ENCODE data around the gene C12orf60. TPM values are rescaled to one million over a fixed set of nuclear protein-coding genes. Genes with fewer than 3 reads are reported as not detected.

C12orf60 gene
- total RNA-seq, 4 donors from 2014 or later: 0.31 to 0.83 TPM; not detected in 2

GRCh38 chr12:14777271-14777670, 26.2 kb upstream of the C12orf60 start:
- peaks cover 22% of the 10 kb centered on the region for H3K4me1 ChIP-seq
- TF ChIP-seq CTCF (IDR thresholded peaks at IDR 0.05) (no peak), POLR2A (IDR thresholded peaks at IDR 0.05) (no peak), EP300 (IDR thresholded peaks at IDR 0.05) (no peak), POLR2AphosphoS5 (IDR thresholded peaks at IDR 0.05) (no peak)
- H3K27me3 ChIP-seq: no peaks in the 10 kb centered on the region
- H3K4me3 ChIP-seq: no peak overlapping the region
- no peak overlapping the region for H3K27ac ChIP-seq
- H3K9me3 ChIP-seq: no peaks in the 10 kb centered on the region
- no peaks in the 10 kb centered on the region for H3K36me3 ChIP-seq
- WGBS: 46% methylated on average over 3 of the region's 3 CpGs
- no peak for DNase-seq (ENCODE audit: low spot score in 2 of 2)

- no peaks in the 10 kb centered on the region for H3K36me3 ChIP-seq
- peaks cover 15% of the 10 kb centered on the region for H3K4me1 ChIP-seq
- no peaks in the 10 kb centered on the region for H3K9me3 ChIP-seq
- H3K4me3 ChIP-seq: no peak overlapping the region
- DNase-seq (ENCODE audit: low spot score in 2 of 2): no peak
- TF ChIP-seq EP300 (IDR thresholded peaks at IDR 0.05) (no peak), POLR2AphosphoS5 (IDR thresholded peaks at IDR 0.05) (no peak), POLR2A (IDR thresholded peaks at IDR 0.05) (no peak)
- H3K27ac ChIP-seq: no peak overlapping the region
- 93% methylated on average over 2 of the region's 2 CpGs for WGBS
- no peaks in the 10 kb centered on the region for H3K27me3 ChIP-seq
Observed at GRCh38 chr12:14779834-14780233, 23.6 kb upstream of the C12orf60 start.

GRCh38 chr12:14780859-14781258, 22.6 kb upstream of the C12orf60 start:
- Histone ChIP-seq H3K4me1 (peaks cover 12% of the 10 kb centered on the region), H3K9me3 (no peaks in the 10 kb centered on the region), H3K27ac (no peak overlapping the region), H3K36me3 (peaks cover 9% of the 10 kb centered on the region), H3K27me3 (no peaks in the 10 kb centered on the region), H3K4me3 (no peak overlapping the region)
- TF ChIP-seq POLR2AphosphoS5 (IDR thresholded peaks at IDR 0.05) (no peak), EP300 (IDR thresholded peaks at IDR 0.05) (no peak), CTCF (IDR thresholded peaks at IDR 0.05) (no peak)
- 88% methylated on average over 3 of the region's 3 CpGs for WGBS
- no peak for DNase-seq (ENCODE audit: low spot score in 2 of 2)

- H3K27me3 ChIP-seq: no peaks in the 10 kb centered on the region
- H3K4me3 ChIP-seq: no peak overlapping the region
- H3K4me1 ChIP-seq: peaks cover 5% of the 10 kb centered on the region
- H3K27ac ChIP-seq: no peak overlapping the region
- 78% methylated on average over 2 of the region's 2 CpGs for WGBS
- peaks cover 10% of the 10 kb centered on the region for H3K36me3 ChIP-seq
- DNase-seq (ENCODE audit: low spot score in 2 of 2): no peak
- TF ChIP-seq POLR2A (IDR thresholded peaks at IDR 0.05): no peak
- no peak for TF ChIP-seq CTCF (IDR thresholded peaks at IDR 0.05)
- TF ChIP-seq EP300 (IDR thresholded peaks at IDR 0.05): no peak
- TF ChIP-seq POLR2AphosphoS5 (IDR thresholded peaks at IDR 0.05): no peak
- no peaks in the 10 kb centered on the region for H3K9me3 ChIP-seq
Observed at GRCh38 chr12:14781563-14781962, 21.9 kb upstream of the C12orf60 start.

GRCh38 chr12:14782756-14783155, 20.7 kb upstream of the C12orf60 start:
- Histone ChIP-seq H3K27ac (no peak overlapping the region), H3K4me1 (no peaks in the 10 kb centered on the region), H3K27me3 (no peaks in the 10 kb centered on the region), H3K36me3 (peaks cover 22% of the 10 kb centered on the region), H3K9me3 (no peaks in the 10 kb centered on the region), H3K4me3 (no peak overlapping the region)
- DNase-seq (ENCODE audit: low spot score in 2 of 2): no peak
- no peak for TF ChIP-seq CTCF (IDR thresholded peaks at IDR 0.05)
- TF ChIP-seq POLR2A (IDR thresholded peaks at IDR 0.05): no peak
- TF ChIP-seq EP300 (IDR thresholded peaks at IDR 0.05): no peak
- no peak for TF ChIP-seq POLR2AphosphoS5 (IDR thresholded peaks at IDR 0.05)

GRCh38 chr12:14784471-14784870, 19.0 kb upstream of the C12orf60 start:
- H3K27me3 ChIP-seq: no peaks in the 10 kb centered on the region
- no peaks in the 10 kb centered on the region for H3K9me3 ChIP-seq
- no peaks in the 10 kb centered on the region for H3K4me1 ChIP-seq
- H3K4me3 ChIP-seq: no peak overlapping the region
- DNase-seq (ENCODE audit: low spot score in 2 of 2): no peak
- TF ChIP-seq EP300 (IDR thresholded peaks at IDR 0.05) (no peak), CTCF (IDR thresholded peaks at IDR 0.05) (no peak), POLR2AphosphoS5 (IDR thresholded peaks at IDR 0.05) (no peak), POLR2A (IDR thresholded peaks at IDR 0.05) (no peak)
- peaks cover 39% of the 10 kb centered on the region for H3K36me3 ChIP-seq
- peak overlapping the region; percentile 7 for H3K27ac ChIP-seq
- WGBS: 90% methylated on average over 2 of the region's 2 CpGs

All from suprapubic skin (tissue), 4 donors.